HL-60 (cell line): ENCODE measurements around the gene TLR9.

ENCODE experiments used
- DNase-seq, 2 experiments: peaks; one replicate each; pipeline ENCODE4 v3.0.0-alpha.2; 2010 to 2020; ENCODE audit warnings: low read depth in 1 of 2, low spot score in 1 of 2
- H3K27ac ChIP-seq: fragments of 250-450 bp; sonication (Bioruptor Pico); replicated peaks from 2 replicates; pipeline ENCODE4 v1.5.1; 2020; ENCODE audit warnings: mild to moderate bottlenecking, moderate library complexity
- H3K27me3 ChIP-seq: fragments of 250-450 bp; sonication (Bioruptor Pico); 2 replicates; pipeline ENCODE4 v1.5.1; 2021; ENCODE audit warnings: mild to moderate bottlenecking, moderate library complexity; ENCODE audit not compliant: insufficient read depth, poor library complexity, severe bottlenecking
- H3K4me3 ChIP-seq: replicated peaks from 2 replicates; pipeline ENCODE4 v1.5.1; 2011; ENCODE audit warnings: mild to moderate bottlenecking, control low read depth, low read length; ENCODE audit not compliant: insufficient read depth
- CTCF ChIP-seq: IDR thresholded peaks from one replicate; pipeline ENCODE4 v1.5.1; 2011; ENCODE audit warnings: low read length, control low read depth, inconsistent platforms; ENCODE audit not compliant: insufficient read depth
- GABPA ChIP-seq: IDR thresholded peaks from 2 replicates; pipeline ENCODE4 v1.6.1; 2012; ENCODE audit warnings: low read depth
- POLR2AphosphoS5 ChIP-seq: IDR thresholded peaks from 2 replicates; pipeline ENCODE4 v1.6.1; 2012; ENCODE audit warnings: low read depth
- REST ChIP-seq: IDR thresholded peaks from 2 replicates; pipeline ENCODE4 v1.6.1; 2012; ENCODE audit warnings: low read depth; ENCODE audit not compliant: insufficient replicate concordance
- SPI1 ChIP-seq: IDR thresholded peaks from 2 replicates; pipeline ENCODE4 v1.6.1; 2012; ENCODE audit warnings: low read depth, mild to moderate bottlenecking, borderline replicate concordance

The TLR9 gene

GRCh38 chr3:52236424-52236886 lies 11.0 kb upstream of the TLR9 start:
- Histone ChIP-seq H3K4me3 (no peak overlapping the region), H3K27ac (peak overlapping the region; percentile 95)

GRCh38 chr3:52234516-52235447 lies 9.3 kb upstream of the TLR9 start:
- TF ChIP-seq CTCF = no peak
- no peak for TF ChIP-seq REST
- no peak for TF ChIP-seq GABPA
- no peak for TF ChIP-seq SPI1
- no peak for TF ChIP-seq POLR2AphosphoS5
- no peak overlapping the region for H3K4me3 ChIP-seq
- no peaks in the 10 kb centered on the region for H3K27me3 ChIP-seq
- H3K27ac ChIP-seq = no peak overlapping the region
- DNase-seq = no peak

More at GRCh38 chr3:52236424-52236886, 11.0 kb upstream of the TLR9 start:
- TF ChIP-seq POLR2AphosphoS5 (no peak), SPI1 (no peak), REST (no peak), CTCF (no peak), GABPA (no peak)
- no peaks in the 10 kb centered on the region for H3K27me3 ChIP-seq
- no peak for DNase-seq

- no peak for DNase-seq
- TF ChIP-seq CTCF = no peak
- TF ChIP-seq SPI1 = no peak
- TF ChIP-seq GABPA = no peak
- no peak for TF ChIP-seq REST
- TF ChIP-seq POLR2AphosphoS5 = no peak
- Histone ChIP-seq H3K27ac (no peak overlapping the region), H3K27me3 (no peaks in the 10 kb centered on the region), H3K4me3 (no peak overlapping the region)
Observed at GRCh38 chr3:52233968-52234367, 8.5 kb upstream of the TLR9 start.
